ENCODE measurements around the gene ZNF423.

The ZNF423 gene

GRCh38 chr16:49822649-49823370, 33.1 kb downstream of the ZNF423 start:
- no peak for DNase-seq

DNA sequence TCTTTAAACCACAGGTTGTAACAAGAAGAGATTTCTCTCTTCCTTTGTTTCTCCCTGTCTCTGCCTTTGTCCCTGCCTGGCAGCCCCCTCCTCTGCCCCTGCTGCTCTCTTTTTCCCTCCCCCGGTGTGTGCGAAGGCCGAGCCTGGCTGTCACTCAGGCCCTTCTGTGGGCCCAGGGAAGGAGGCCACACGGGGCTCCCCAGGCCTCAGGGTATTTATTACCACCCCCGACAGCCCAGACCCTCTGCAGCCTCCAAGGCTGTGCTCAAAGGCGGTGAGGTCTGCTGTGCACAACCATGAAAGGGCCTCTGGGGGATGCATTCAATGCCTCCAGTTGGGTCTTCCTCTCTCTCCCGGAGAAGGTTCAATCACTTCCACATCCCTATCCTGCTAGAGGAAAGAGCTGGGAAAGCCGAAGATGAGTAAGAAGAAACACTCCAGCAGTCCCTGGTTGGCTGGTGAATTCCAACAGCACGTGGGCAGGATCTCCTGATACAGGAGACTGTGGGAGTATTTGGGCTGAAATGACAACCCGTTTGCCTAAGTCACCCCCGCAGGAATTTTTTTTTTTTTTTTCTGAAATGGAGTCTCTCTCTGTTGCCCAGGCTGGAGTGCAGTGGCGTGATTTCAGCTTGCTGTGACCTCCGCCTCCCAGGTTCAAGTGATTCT, 34.2 kb downstream of the ZNF423 start:
- no peak for DNase-seq

DNA sequence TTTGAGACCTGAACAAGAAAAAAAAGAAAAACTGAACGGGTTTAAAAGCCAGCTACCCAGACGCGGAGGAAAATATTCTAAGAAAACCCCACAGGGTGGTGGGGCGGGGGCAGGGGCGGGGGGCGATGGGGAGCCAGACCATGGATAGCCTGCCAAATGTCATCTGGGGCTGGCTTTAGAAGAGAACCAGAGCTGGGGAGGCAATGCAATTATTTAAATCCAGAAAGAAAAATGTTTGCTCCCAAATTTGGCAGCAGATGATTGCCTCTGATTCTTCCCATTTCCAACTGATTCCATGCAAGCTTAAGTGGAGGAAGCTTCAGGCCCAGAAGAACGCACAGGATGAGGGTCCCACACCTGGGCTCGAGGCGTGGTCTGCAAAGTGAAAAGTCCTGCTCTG, 34.8 kb downstream of the ZNF423 start:
- DNase-seq = no peak

GRCh38 chr16:49817754-49818507, 38.0 kb downstream of the ZNF423 start:
- DNase-seq = no peak

DNA sequence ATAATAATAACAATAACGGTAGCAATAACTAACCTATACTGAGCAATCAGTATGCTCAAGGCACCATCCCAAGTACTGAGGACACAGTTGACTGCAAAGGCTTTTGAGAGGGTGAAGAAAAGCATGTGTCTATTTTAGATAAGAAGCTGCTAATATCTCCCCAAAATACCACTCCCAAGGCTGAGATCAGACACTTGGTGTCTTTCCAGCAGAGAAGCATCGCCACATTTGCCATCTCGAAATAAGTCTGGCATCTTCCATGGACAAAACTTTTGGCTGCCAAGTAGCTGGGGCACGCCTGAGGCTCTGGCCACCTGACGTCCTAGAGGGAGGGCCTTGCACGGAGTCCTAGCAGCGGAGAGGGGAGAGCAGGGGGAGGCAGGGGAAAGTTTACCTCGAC, 39.0 kb downstream of the ZNF423 start:
- DNase-seq = no peak

- no peak for DNase-seq
Observed at GRCh38 chr16:49811644-49812334, 44.1 kb downstream of the ZNF423 start.

DNA sequence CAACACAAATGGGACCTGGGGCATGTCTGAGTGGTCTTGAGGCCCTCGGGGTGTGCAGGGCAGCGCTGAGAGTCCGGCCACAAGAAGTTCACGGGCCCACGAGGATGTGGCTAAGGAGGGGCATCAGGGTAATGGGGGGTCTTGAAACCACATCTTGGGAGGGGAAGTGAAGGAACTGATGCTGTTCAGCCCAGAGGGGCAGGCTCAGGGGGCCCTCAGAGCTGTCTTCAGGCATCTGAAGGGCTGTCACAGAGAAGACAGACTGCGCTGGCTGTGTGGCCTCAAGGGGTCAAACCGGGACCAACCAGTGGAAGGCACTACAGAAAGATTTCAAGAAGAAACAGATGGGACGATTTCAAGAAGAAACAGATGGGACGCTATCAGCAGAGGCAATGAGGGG, 45.1 kb downstream of the ZNF423 start:
- DNase-seq = no peak

- no peak for DNase-seq
Observed at GRCh38 chr16:49809561-49809960, 46.4 kb downstream of the ZNF423 start.

- DNase-seq = no peak
Observed at GRCh38 chr16:49809062-49809461, 46.9 kb downstream of the ZNF423 start.

GRCh38 chr16:49806446-49806845, 49.5 kb downstream of the ZNF423 start:
- peak; percentile 78 for DNase-seq

DNA sequence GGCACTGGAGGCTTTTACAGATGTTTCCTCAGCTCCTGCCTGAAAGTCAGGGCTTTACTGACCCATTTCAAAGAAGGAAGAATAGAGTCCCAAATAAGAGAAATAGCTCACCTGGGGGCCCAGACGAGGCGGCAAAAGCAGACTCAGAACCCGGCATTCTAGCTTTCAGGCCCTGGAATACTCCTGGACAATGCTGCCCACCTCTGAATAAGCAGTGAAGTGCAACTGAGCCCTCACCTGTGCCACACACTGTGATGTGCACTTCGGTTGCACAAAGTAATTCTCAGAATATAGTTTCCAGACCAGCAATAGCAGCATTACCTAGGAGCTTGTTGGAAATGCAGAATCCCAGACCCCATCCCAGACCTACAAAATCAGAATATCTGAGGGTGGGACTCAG, 54.6 kb downstream of the ZNF423 start:
- DNase-seq = no peak

DNA sequence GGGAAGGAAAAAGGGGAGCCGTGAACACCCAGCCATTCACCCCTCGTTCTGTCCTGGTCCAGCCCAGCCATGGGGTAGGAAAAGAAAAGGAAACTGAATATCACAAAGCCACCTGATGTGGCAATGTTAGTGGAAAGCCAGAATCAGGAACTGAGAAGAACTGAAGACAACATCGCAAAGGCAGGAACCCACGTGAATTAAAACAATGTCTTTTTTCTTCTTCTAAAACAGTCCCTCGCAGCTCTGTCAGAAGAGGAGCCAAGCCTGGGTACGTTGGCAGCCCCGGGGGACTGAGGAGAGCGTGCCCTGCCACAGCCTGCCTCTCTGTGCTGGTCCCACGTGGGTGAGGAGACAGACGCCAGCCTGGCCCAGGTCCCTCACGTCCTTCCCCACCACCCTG, 55.0 kb downstream of the ZNF423 start:
- no peak for DNase-seq

- no peak for DNase-seq
Observed at GRCh38 chr16:49800441-49800840, 55.5 kb downstream of the ZNF423 start.

DNA sequence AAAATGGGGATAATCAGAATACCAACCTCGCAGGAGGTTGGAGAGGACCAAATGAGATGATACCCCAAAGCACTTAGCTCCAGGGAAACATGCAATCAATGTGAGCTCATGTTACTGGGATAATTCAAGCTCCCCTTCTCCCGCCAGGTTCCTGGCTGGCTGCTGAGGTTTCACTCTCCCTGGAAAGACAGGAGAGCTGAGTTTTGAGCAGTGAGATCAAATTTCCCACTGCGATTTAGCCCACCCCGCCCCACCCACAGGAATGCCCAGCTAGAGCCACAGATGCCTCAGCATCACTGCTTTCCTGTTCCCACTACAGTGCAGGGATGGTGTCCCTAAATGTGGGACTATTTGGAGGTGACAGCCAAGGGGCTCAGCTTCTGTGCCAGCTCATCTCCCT, 56.7 kb downstream of the ZNF423 start:
- DNase-seq = peak; percentile 11

DNA sequence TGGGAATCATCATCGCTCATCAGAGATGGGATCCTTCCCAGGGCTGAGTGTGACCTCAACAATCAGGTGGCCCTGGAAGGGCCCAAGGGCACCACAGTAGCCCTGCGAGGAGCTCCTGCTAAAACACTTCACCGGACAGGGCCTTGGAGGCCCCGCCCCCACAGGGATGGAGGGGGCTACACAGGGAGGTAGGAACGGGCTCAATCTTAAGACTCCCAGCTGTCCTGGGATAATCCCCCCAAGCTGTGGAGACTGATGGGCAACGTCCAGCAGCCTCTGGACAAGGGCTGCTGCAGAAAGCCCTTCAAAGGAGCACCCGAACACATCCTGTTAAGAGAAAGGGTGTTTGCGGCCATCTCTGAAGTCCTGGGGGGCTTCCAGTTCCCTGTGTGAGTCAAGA, 60.4 kb downstream of the ZNF423 start:
- no peak for DNase-seq

GRCh38 chr16:49793244-49793643, 62.7 kb downstream of the ZNF423 start:
- DNase-seq = no peak

- DNase-seq = no peak
Observed at GRCh38 chr16:49789616-49790015, 66.3 kb downstream of the ZNF423 start.

- peak; percentile 69 for DNase-seq
Observed at GRCh38 chr16:49788986-49789385, 66.9 kb downstream of the ZNF423 start.

DNA sequence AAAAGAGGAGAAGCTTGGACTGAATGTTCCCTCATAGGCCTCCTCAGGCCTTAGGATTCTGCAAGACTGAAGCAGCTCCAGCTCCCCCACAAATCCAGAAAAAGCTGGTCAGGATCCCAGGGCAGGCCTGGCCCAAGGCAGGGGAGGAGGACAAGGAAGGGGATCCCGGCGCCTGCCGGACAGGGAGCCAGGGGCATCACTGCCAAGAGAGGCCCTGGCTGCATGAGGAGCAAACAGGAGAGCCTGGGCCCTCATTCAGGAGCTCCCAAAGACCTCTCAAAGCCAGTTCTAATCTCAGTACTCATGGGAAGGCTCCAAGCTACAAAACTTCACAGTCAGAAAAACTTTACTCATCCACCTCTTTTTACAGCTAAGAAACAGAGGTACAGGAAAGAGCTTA, 67.3 kb downstream of the ZNF423 start:
- no peak for DNase-seq

DNA sequence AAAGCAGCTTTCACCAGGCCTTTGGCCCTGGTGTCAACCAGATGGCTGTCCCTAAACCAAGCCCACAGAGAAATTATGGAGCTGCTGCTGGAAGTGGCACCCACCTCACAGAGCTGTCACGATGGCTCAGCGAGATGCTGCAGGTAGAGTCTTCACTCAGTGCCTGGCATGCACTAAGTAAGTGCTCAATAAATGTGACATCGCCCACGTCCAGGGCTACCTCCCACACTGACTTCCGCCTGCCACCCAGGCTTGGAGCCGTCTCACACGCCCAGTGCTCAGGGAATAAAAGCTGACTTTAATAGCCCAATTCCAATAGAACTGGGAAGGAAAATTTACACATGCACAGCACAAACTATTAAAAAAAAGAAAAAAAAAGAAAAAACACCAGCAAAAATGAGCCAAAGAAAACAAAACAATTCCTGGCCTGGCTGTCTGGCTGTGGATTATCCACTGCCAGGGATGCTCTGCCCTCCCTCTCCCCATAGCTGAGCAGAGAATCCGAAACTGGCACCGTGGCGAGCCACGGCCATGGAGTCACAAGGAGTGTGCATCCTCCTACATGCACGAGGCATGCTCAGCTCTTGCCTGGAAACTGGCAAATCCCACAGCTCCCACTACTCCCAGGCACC, 68.9 kb downstream of the ZNF423 start:
- no peak for DNase-seq

DNA sequence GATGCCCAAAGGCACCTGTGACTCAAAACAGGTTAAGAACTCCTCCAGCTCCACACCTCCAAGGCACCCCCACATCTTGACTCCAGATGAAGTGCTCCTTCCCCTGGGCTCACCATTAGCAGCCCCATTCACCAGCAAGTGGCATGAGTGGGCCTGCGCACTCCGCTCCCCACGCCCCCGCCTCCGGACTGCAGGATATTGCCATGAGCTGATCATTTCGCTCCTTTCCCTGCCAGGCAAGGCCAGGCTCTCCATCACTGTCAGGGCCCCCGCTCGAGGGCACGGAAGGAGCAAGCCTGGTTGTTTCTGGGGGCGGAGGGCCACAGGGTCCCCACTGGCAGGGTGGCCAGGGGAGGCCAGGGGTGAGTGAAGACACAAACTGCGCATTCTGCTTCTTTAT, 69.9 kb downstream of the ZNF423 start:
- no peak for DNase-seq

DNA sequence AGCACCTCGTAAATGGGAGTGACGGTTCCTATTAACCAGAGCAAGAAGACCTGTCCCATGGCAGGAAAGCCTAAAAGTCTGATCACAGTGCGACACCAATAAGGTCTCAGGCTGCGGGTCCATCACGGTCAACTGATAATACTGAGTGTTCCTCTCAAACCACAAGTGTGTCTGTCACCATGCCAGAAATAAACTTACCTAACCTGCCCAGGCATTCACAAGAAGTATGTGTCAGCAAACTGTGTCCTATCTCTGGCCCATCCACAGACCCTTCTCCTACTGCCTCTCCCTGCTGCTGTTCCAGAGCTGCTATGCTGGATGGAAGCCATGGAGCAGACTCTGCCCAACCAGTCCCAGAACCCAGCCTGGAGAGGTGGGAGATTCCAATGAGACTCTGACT, 73.5 kb downstream of the ZNF423 start:
- no peak for DNase-seq

- DNase-seq = no peak
Observed at GRCh38 chr16:49781401-49781800, 74.5 kb downstream of the ZNF423 start.
